Transverse colon (tissue), 4 donors: ENCODE measurements around the gene ARHGAP44. TPM values are rescaled to one million over a fixed set of nuclear protein-coding genes. Genes with fewer than 3 reads are reported as not detected.

Source experiments
- DNase-seq: peaks from one replicate; pipeline ENCODE4 v3.0.0-alpha.2; 2019
- H3K27ac ChIP-seq, 4 donors: fragments of 200-600 bp; sonication (generic); 2 replicates each; pipeline ENCODE4 v1.5.1; 2016 to 2018; ENCODE audit warnings: inconsistent platforms in 4 of 4
- H3K27me3 ChIP-seq: fragments of 200-600 bp; sonication (generic); 2 replicates; pipeline ENCODE4 v1.5.1; 2017; ENCODE audit warnings: inconsistent platforms
- H3K36me3 ChIP-seq, 4 donors: fragments of 200-600 bp; sonication (generic); 2 replicates each; pipeline ENCODE4 v1.5.1; 2017 to 2019; ENCODE audit warnings: inconsistent platforms in 4 of 4
- H3K4me1 ChIP-seq, 4 donors: fragments of 200-600 bp; sonication (generic); 2 replicates each; pipeline ENCODE4 v1.5.1; 2017 to 2020; ENCODE audit warnings: inconsistent platforms in 4 of 4
- H3K4me3 ChIP-seq, 4 donors: fragments of 200-600 bp; sonication (generic); 1 replicate in 1 of 4; 2 replicates in 3 of 4; pipeline versions ENCODE4 v1.5.1 to v1.6.1; 2017 to 2019; ENCODE audit warnings: inconsistent platforms in 4 of 4
- H3K9me3 ChIP-seq, 2 donors: fragments of 200-600 bp; sonication (generic); 2 replicates each; pipeline ENCODE4 v1.5.1; 2017 to 2019; ENCODE audit warnings: inconsistent platforms in 2 of 2
- EP300 ChIP-seq: sonication (generic); formaldehyde crosslinking; IDR thresholded peaks from one replicate; pipeline ENCODE4 v1.6.1; 2017; ENCODE audit warnings: antibody characterized with exemption, low read depth
- POLR2A ChIP-seq: fragments of 450-650 bp; IDR thresholded peaks from one replicate; pipeline ENCODE4 v1.6.1; 2016; ENCODE audit warnings: antibody characterized with exemption, mild to moderate bottlenecking, moderate library complexity
- POLR2AphosphoS5 ChIP-seq, 3 donors: sonication (generic); formaldehyde crosslinking; IDR thresholded peaks; one replicate each; pipeline ENCODE4 v1.6.1; 2016; ENCODE audit warnings: antibody characterized with exemption in 3 of 3
- WGBS, 2 donors: methylation state at CpG; one replicate each; pipeline ENCODE4 v1.1.5; 2018; ENCODE audit warnings: low coverage in 1 of 2; 5-methylcytosine and 5-hydroxymethylcytosine counted together
- in situ Hi-C, 4 donors: fragments of 200-750 bp; cut with MboI; loops; one replicate each; pipeline versions ENCODE4 v1.15.0 to v1.15.1; 2017; ENCODE audit warnings: low sequenced_read_pairs in 3 of 4, low pct_ligation_motif_present in 1 of 4, low pct_unique_long_range_greater_than_20kb in 1 of 4
- intact Hi-C: fragments of 100-400 bp; cut with DNase I; formaldehyde crosslinking; loops from one replicate; pipeline ENCODE4 v1.15.1; 2023; ENCODE audit warnings: low total_unique reads
- total RNA-seq, 4 donors: library from RNA; depleted of rRNA; stranded (reverse); fragments of >200 nt; gene quantifications; one replicate each; pipeline ENCODE4 v1.1.0, GENCODE V29; 2016
- TF ChIP-seq, protein P1 (sequence below), 5 experiments: fragments of 200-600 bp in 3 of 5; fragments of 450-650 bp in 2 of 5; sonication (generic) in 3 of 5; IDR thresholded peaks; 1 replicate in 2 of 5; 2 replicates in 3 of 5; pipeline ENCODE4 v1.5.1; 2016 to 2017; ENCODE audit warnings: antibody characterized with exemption in 5 of 5, inconsistent platforms in 3 of 5, mild to moderate bottlenecking in 2 of 5, moderate library complexity in 1 of 5

The ARHGAP44 gene
- total RNA-seq, 4 donors from 2014 or later: 29.2 to 107 (median 53.9) TPM

DNA sequence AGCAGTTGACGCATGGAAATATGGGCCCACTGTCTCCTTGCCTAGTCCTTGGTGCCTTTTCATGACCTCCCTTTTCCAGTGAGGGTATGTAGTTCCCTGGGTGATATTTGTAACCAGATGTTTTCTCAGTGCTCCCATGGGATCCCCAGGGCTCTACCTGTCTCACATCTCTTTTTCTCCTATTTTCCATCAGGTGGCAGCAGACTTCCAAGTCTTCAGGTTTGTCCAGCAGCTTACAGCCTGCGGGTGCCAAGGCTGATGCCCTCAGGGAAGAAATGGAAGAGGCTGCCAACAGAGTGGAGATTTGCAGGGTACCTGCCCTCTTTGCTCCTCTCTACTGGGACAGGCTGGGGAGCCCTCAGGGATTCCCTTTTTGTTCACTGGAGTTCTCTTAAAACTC, 139.4 kb downstream of the ARHGAP44 start:
- no peaks in the 10 kb centered on the region for H3K4me1 ChIP-seq
- no peaks in the 10 kb centered on the region for H3K9me3 ChIP-seq
- in situ Hi-C loops: no loop called here
- H3K27me3 ChIP-seq: no peaks in the 10 kb centered on the region
- intact Hi-C loops: no loop called here
- DNase-seq: no peak
- no peak overlapping the region for H3K27ac ChIP-seq
- no peak overlapping the region for H3K4me3 ChIP-seq
- TF ChIP-seq POLR2AphosphoS5 (IDR thresholded peaks at IDR 0.05) (no peak), EP300 (no peak), POLR2A (no peak)
- TF ChIP-seq, protein P1, sequence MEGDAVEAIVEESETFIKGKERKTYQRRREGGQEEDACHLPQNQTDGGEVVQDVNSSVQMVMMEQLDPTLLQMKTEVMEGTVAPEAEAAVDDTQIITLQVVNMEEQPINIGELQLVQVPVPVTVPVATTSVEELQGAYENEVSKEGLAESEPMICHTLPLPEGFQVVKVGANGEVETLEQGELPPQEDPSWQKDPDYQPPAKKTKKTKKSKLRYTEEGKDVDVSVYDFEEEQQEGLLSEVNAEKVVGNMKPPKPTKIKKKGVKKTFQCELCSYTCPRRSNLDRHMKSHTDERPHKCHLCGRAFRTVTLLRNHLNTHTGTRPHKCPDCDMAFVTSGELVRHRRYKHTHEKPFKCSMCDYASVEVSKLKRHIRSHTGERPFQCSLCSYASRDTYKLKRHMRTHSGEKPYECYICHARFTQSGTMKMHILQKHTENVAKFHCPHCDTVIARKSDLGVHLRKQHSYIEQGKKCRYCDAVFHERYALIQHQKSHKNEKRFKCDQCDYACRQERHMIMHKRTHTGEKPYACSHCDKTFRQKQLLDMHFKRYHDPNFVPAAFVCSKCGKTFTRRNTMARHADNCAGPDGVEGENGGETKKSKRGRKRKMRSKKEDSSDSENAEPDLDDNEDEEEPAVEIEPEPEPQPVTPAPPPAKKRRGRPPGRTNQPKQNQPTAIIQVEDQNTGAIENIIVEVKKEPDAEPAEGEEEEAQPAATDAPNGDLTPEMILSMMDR (IDR thresholded peaks at IDR 0.05): no peak
- WGBS, 2 donors: 55% methylated on average over 2 of the region's 2 CpGs; no CpG with 5 or more reads in 1 of the 2 donors
- H3K36me3 ChIP-seq: peaks cover 0 to 4% (median 0%) of the 10 kb centered on the region in 4 donors

DNA sequence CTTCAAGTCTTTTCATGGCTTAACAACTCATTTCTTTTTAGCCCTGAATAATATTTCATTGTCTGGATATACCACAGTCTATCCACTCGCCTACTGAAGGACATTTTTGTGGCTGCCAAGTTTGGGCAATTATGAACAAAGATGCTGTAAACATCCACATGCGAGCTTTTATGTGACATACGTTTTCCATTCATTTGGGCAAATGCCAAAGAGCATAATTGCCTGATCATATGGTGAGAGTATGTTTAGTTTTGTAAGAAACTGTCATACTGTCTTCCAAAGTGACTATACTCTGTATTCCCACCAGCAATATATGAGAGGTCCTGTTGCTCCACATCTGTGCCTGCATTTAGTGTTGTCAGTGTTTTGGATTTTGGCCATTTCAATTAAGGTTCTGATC, 147.2 kb downstream of the ARHGAP44 start:
- 40 to 56% methylated on average over 3 of the region's 3 CpGs for WGBS, 2 donors
- TF ChIP-seq POLR2A: no peak
- no peak for TF ChIP-seq POLR2AphosphoS5 (IDR thresholded peaks at IDR 0.05)
- TF ChIP-seq EP300: no peak
- TF ChIP-seq, protein P1 (IDR thresholded peaks at IDR 0.05): no peak
- in situ Hi-C loops: no loop called here
- no peaks in the 10 kb centered on the region for H3K4me1 ChIP-seq
- H3K36me3 ChIP-seq: no peaks in the 10 kb centered on the region
- H3K9me3 ChIP-seq: no peaks in the 10 kb centered on the region
- no peak overlapping the region for H3K27ac ChIP-seq
- intact Hi-C loops: no loop called here
- H3K4me3 ChIP-seq: no peak overlapping the region
- no peaks in the 10 kb centered on the region for H3K27me3 ChIP-seq
- DNase-seq: no peak

DNA sequence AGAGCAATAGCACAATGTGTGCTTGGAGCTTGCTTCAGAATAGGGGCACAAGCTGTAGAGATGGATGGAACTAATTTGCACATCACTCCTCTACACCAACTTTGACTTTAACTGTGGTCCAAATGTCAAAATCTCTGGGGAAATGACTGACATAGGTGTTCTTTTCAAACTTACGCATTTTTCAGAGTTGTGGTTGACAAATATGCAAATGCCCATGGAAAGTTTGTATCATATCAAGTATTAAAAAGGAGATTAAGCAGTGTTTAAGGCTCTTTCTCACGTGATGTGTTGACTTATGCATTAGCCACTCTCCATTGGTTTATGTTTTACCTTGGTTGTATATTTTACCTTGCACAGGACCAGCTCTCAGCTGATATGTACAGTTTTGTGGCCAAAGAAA, 151.4 kb downstream of the ARHGAP44 start:
- in situ Hi-C loops (no loop called here), intact Hi-C loops (no loop called here)
- no peaks in the 10 kb centered on the region for H3K9me3 ChIP-seq
- TF ChIP-seq POLR2A (no peak), EP300 (no peak)
- TF ChIP-seq, protein P1 (IDR thresholded peaks at IDR 0.05): no peak
- no peaks in the 10 kb centered on the region for H3K27me3 ChIP-seq
- DNase-seq: no peak
- H3K36me3 ChIP-seq: peaks cover 0 to 8% (median 2%) of the 10 kb centered on the region in 4 donors
- no peak overlapping the region for H3K27ac ChIP-seq
- 83 to 84% methylated on average over 2 of the region's 2 CpGs for WGBS, 2 donors
- no peaks in the 10 kb centered on the region for H3K4me1 ChIP-seq
- no peak overlapping the region for H3K4me3 ChIP-seq

DNA sequence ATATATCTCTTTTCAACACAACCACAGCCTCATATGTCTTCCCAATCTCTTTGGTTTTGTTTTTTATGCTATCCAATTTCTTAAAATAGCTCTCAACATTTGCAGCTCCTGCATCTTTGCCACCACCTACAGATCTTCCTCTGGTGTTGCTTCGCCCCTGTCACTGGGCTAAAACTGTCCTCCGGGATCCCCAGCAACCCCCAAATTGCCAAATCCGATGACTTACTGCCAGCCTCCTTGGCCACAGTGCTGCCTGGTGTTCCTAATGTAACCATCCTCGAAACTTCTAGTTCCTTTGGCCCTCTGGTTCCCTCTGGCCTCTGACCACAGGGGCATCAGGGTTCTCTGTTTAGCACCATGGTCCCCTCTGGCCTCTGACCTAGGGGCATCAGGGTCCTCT, 157.7 kb downstream of the ARHGAP44 start:
- in situ Hi-C loops (no loop called here), intact Hi-C loops (no loop called here)
- DNase-seq: no peak
- Histone ChIP-seq H3K27me3 (no peaks in the 10 kb centered on the region), H3K4me1 (no peaks in the 10 kb centered on the region), H3K4me3 (no peak overlapping the region), H3K36me3 (peaks cover 0 to 18% (median 2%) of the 10 kb centered on the region in 4 donors), H3K9me3 (no peaks in the 10 kb centered on the region), H3K27ac (no peak overlapping the region)
- TF ChIP-seq POLR2AphosphoS5 (IDR thresholded peaks at IDR 0.05) (no peak), POLR2A (no peak), EP300 (no peak)
- TF ChIP-seq, protein P1 (IDR thresholded peaks at IDR 0.05): no peak
- 80 to 91% methylated on average over 4 of the region's 4 CpGs for WGBS, 2 donors
